Uterus (tissue), 2 donors: ENCODE data around the gene MECP2.

ENCODE experiments used
- CTCF ChIP-seq, 4 experiments: fragments of 200-600 bp in 2 of 4; fragments of 450-650 bp in 2 of 4; sonication (generic) in 2 of 4; IDR thresholded peaks; one replicate each; pipeline ENCODE4 v1.5.1; 2016 to 2019; ENCODE audit warnings: antibody characterized with exemption in 4 of 4, mild to moderate bottlenecking in 2 of 4, moderate library complexity in 1 of 4
- POLR2A ChIP-seq, 2 donors: fragments of 450-650 bp; IDR thresholded peaks; one replicate each; pipeline ENCODE4 v1.6.1; 2016; ENCODE audit warnings: antibody characterized with exemption in 2 of 2, mild to moderate bottlenecking in 1 of 2, moderate library complexity in 1 of 2

GRCh38 chrX:154010330-154011087 is 87.0 kb downstream of the MECP2 start:
- no peak for TF ChIP-seq POLR2A (IDR thresholded peaks at IDR 0.05)
- TF ChIP-seq CTCF (IDR thresholded peaks at IDR 0.05) = no peak
